Fibroblast of pulmonary artery (primary cell): Measurements from ENCODE around the gene FOXP1.

Experiments used
- DNase-seq: peaks from one replicate; pipeline ENCODE4 v3.0.0-alpha.2; 2010; ENCODE audit warnings: low read depth
- H3K4me3 ChIP-seq: replicated peaks from 2 replicates; pipeline ENCODE4 v1.5.1; 2011; ENCODE audit warnings: low read depth, mild to moderate bottlenecking, control low read depth, low read length, moderate library complexity
- TF ChIP-seq, protein P1 (sequence below): IDR thresholded peaks from 2 replicates; pipeline ENCODE4 v1.5.1; 2011; ENCODE audit warnings: mild to moderate bottlenecking, control low read depth, low read length, inconsistent platforms; ENCODE audit errors: missing control alignments

Gene FOXP1

DNA sequence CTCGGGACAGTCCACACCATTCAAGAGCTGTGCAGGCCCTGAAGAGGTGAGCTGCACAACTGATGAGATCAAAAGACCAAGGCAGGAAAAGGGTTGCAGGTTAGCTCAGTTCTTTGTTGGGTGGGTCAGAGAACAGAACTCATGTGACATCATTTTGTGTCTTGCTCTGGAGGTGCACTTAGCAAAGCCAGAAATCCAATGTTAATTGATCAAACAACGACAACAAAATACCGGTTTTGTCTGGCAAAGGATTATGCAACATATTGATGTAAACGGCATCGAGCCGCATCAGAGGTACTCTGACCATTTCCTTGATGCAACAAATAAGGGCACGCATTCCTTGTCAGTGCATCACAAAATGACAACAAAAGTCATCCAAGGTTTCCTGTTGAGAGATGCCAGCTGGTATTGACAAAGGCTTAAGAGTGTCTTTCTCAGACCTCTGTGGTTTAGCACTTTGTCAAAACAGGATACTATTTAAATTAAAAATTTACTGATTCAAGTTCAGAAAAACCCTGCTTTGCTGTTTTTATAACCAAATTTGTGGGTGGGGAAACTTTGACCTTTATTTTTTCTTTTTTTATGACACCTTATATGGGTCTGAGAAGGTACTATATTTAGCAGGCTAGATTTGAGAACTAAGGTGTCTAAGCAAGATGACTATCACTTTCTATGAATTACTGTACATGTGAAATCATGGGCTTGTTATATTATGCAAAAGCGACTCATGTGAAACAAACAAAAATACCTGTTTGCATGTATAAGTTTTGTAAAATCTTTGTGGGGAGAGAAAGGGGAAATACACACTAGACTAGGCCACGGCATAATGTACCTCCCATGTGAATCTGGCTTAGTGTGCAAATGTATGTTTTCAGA lies 496.1 kb downstream of the FOXP1 start:
- no peak overlapping the region for H3K4me3 ChIP-seq
- DNase-seq: peak; percentile 74
- TF ChIP-seq, protein P1, sequence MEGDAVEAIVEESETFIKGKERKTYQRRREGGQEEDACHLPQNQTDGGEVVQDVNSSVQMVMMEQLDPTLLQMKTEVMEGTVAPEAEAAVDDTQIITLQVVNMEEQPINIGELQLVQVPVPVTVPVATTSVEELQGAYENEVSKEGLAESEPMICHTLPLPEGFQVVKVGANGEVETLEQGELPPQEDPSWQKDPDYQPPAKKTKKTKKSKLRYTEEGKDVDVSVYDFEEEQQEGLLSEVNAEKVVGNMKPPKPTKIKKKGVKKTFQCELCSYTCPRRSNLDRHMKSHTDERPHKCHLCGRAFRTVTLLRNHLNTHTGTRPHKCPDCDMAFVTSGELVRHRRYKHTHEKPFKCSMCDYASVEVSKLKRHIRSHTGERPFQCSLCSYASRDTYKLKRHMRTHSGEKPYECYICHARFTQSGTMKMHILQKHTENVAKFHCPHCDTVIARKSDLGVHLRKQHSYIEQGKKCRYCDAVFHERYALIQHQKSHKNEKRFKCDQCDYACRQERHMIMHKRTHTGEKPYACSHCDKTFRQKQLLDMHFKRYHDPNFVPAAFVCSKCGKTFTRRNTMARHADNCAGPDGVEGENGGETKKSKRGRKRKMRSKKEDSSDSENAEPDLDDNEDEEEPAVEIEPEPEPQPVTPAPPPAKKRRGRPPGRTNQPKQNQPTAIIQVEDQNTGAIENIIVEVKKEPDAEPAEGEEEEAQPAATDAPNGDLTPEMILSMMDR: no peak

DNA sequence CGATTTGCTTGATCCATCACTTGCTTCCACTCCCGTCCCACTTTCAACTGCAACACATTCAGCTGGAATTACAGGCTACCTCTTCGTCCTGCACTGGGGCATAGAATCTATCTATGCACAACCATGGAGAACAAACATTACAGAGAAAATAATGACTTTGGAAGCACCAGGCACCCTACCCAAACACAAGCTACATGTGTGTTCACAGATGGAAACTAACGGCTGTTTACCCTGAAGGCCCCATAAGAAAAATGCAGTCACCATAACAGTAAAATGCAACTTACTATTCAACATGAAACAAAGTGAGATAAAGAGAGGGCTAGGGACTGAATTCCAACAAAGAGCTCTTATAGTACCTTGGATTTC lies 496.8 kb downstream of the FOXP1 start:
- TF ChIP-seq, protein P1: no peak
- no peak overlapping the region for H3K4me3 ChIP-seq
- DNase-seq: no peak

DNA sequence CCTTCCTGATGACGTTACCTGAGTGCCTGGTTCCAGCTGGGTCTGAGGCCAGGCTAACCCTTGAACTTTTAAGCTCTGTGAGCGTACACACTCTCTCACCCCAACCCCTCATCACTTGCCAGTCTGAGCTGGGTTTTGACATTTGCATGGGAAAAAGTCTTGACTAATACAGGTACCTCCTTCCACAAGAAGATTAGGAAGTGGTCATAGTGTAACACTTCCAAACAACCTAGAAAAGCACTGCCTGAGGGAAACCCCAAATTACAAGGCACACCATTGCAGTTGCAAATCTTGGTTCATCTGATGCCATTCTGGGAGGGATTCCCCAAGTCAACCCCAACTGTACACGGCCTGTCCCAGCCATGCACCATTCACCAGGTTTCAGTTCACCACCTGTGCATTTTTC lies 499.8 kb downstream of the FOXP1 start:
- no peak overlapping the region for H3K4me3 ChIP-seq
- TF ChIP-seq, protein P1: no peak
- DNase-seq: no peak

DNA sequence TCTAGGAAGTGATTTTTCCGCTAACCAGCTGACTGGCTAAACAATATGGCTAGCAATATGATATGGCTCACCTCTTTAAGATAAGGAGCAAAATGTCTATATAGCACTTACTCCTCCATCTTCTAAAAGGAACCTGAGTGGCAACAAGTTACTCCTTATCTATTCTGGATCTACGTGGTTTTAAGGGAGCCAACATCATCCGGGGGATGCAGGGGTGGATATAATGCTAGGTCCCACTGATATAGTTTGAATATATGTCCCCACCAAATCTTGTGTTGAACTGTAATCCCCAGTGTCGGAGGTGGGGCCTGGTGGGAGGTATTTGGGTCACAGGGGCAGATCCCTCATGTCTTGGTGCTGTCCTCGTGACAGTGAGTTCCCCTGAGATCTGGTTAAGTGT lies 500.7 kb downstream of the FOXP1 start:
- no peak for DNase-seq
- TF ChIP-seq, protein P1: no peak
- no peak overlapping the region for H3K4me3 ChIP-seq

DNA sequence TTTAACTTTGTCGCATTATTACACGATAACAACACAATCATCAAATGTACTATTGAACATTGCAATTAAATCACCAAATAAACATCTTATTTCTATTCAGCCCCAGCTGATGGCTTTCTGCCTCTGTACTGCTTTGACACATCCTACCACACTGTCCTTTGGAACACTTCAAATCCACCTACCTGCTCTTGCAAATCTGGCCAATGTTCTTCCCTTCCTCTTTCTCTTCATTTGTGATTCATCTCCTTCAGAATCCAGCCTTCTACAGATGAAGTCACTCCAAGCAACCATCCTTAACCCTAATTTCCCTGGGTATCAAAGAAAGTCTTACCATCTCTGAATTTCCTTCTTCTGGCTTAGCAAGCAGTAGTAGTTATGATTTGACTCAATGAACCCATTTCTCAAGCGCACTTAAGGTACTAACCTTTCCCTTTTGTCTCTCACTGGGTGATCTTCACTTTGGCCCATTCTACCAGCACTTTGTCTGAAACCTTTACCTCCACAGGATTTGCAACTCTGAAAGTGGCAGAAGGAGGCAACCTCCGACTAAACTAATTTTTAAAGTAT lies 502.9 kb downstream of the FOXP1 start:
- no peak for DNase-seq
- no peak overlapping the region for H3K4me3 ChIP-seq
- TF ChIP-seq, protein P1: no peak

DNA sequence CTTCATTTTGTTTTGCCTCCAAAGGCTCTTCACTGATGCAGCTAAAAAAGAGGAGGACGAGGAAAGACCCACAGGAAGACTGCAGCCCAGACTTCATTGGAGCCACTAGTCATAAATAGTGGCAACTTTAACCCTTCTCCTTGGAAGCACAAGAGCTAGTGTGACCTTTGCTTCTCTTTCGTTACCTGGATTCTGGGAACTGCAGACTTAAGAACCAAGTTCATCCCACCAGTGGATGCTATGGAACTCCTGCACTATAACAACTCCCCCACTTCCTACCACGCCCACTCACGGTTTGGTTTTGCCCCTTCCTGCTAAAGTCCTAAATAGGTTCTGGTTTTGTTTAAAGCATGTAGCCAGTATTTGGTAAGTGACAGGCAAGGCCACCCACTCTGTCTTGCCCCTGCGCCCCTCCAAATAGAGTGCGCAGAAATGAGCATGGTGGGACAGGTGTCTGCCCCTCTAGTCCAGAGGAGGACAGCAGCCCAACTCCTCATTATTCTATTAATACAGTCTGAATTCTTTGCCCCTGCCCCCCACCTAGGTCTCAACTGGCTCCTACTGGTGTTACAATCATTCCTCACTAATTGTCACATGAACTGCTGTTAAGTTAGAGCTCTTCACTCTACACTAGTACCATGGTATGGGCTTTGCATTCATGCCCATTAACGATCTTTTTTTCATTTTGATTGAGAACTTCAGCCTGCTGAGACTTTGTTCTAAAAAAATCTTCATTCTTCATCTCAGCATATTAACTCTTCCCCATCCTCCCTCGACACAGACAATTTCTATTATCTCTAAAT lies 504.6 kb downstream of the FOXP1 start:
- H3K4me3 ChIP-seq: no peak overlapping the region
- no peak for DNase-seq
- TF ChIP-seq, protein P1: no peak
